NOMO-1 treated with dmso at 0.1 percent for 144 hours (cell line): Measurements from ENCODE around the gene FYN.

Experiments used
- DNase-seq: peaks from one replicate; lab custom pipeline; 2025; ENCODE audit not compliant: unreplicated experiment; lab: John Stamatoyannopoulos, UW

The FYN gene

DNA sequence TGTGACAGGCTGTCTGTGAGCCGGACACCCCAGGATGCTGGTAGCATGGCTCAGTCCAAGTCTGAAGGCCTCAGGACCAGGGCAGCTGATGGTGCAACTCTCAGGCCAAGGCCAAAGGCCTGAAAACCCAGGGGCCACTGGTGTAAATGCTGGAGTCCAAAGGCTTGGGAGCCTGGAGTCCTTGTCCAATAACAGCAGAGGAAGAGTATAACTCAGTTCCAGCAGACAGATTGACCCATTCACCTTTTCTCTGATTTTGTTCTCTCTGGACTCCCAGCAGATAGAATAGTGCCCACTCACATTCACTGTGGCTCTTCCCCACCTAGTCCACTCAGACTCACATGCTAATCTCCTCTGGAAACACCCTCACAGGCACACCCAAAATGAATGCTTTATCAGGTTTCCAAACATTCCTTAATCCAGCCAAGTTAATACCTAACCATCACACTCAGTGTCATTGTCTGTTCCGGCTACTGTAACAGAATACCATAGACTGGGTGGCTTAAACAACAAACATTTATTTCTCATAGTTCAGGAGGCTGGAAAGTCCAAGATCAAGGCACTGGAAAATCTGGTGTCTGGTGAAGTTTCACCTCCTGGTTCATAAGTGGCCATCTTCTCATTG lies 262.6 kb downstream of the FYN start:
- no peak for DNase-seq
